HG03378 (cell line): ENCODE measurements around the gene CDC42SE2.
A peak's percentile ranks its signal among the peaks of the same experiment; 100 is the strongest.

ENCODE experiments used
- ATAC-seq: cut with Tn5 transposase; IDR thresholded peaks from one replicate; pipeline ENCODE4 v1.9.1; 2021; ENCODE audit warnings: mild to moderate bottlenecking, moderate library complexity; ENCODE audit not compliant: unreplicated experiment

CDC42SE2 gene

DNA sequence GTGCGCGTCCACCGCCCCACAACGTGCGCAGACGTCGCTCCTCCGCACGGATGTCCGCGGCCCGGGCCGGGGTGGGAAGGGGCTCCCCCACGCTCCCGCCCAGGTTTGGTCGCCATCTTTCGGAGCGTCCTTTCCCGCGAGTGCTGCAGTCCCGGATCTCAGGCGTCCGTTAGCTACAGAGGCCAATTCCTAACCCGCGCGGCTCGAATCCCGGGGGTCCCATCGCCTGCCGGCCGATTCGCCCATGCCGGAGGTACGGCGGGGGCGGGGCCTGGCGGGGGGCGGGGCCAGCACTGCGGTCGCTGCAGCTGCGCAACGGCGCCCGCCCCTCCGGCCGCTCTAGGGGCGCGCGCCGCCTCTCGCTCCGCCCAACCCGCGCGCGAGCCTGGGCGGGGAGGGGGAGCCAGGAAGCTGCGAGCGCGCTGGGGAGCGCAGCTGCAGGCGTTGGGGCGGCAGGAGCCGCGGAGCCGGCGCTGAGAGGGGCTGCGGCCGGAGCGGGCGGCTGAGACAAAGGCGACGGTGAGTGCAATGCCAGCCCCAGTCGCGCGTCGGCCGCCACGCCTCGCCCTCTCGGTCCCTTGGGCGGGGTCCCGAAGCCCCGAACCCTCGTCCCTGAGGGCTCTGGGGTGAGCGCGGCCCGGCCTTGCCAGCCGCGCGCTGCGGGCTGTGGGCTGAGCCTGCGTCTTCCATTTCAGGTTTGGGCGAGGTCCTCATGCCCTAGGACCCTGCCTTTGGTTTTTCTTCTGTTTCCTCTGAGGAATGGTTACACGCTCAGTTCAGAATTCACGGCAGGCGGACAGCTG lies at the start of gene CDC42SE2:
Gene CDC42SE2 (plus strand): TSS at position 406 of the 803 bp plus-strand sequence. CDS start 95,441 bp downstream, outside the sequence.
- ATAC-seq: peak; percentile 42

GRCh38 chr5:131214609-131215227 lies 49.1 kb upstream of the CDC42SE2 start:
- ATAC-seq: no peak

DNA sequence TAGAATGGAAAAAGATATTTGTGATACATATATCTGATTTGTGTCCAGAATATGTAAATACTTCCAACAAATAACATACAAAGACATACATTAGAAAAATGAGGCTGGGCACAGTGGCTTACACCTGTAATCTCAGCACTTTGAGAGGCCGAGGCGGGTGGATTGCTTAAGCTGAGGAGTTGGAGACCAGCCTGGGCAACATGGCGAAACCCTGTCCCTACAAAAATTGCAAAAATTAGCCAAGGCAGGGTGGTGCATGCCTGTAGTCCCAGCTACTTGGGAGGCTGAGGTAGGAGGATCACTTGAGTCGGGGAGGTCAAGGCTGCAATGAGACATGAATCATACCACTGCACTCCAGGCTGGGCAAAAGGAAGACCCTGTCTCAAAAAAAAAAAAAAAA lies 46.1 kb upstream of the CDC42SE2 start:
- no peak for ATAC-seq

DNA sequence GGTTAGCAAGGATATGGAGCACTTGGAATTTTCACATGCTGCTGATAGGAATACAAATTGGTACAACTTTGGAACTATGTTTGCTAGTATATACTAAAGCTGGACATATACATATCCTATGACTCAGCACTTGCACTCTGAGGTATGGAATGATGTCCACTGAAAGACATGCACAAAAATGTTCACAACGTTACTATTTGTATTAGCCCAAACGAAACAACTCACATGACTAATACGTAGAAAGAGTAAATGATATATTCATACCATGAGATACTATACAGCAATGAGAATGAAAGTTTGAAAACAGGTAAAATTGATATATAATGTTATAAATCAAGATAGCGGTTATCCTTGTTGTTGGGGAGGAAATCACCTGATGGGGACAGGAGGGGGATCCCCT lies 45.5 kb upstream of the CDC42SE2 start:
- ATAC-seq: peak; percentile 35

GRCh38 chr5:131220566-131220965 lies 43.3 kb upstream of the CDC42SE2 start:
- ATAC-seq: no peak

DNA sequence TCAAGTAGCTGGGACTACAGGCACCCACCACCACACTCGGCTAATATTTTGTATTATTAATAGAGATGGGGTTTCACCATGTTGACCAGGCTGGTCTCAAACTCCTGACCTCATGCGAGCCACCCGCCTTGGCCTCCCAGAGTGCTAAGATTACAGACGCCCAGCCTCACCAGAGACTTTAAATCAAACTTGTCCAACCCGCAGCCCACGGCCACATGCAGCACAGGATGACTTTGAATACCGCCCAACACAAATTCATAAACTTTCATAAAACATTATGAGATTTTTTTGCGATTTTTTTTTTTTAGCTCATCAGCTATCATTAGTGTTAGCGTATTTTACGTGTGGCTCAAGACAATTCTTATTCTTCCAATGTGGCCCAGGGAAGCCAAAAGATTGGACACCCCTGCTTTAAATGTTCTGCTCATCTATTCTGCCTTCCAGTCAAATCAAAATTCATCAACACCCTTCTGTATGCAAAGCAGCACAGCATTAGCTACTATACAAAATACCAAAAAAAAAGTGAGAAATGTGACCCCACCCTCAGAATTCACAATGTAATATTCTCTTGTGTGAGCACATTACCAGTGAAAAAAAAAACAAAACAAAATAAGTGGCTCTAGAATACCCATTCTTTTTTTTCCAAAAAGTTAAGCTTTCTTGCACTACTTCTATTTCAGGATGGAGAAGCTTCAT lies 42.7 kb upstream of the CDC42SE2 start:
- no peak for ATAC-seq

DNA sequence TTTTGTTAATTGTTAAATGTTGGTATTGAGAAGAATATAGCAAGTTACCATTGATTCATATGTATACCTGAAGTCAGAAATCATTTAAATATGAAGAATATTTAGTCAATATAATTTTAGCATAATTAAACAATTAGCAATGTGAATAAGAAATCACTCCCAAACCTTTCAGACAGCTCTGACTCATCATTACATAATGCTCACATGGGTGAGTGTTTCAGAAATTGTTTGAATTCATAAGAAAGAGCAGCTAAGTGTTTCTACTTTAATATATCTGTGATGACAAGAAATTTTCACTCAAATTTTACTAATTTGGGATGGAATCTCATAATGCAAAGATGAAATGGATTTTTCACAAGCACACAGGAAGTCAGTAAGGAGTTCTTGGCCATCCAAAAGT lies 42.0 kb upstream of the CDC42SE2 start:
- no peak for ATAC-seq

GRCh38 chr5:131222731-131223130 lies 41.1 kb upstream of the CDC42SE2 start:
- ATAC-seq: no peak

- no peak for ATAC-seq
Observed at GRCh38 chr5:131223751-131224386, 40.0 kb upstream of the CDC42SE2 start.

DNA sequence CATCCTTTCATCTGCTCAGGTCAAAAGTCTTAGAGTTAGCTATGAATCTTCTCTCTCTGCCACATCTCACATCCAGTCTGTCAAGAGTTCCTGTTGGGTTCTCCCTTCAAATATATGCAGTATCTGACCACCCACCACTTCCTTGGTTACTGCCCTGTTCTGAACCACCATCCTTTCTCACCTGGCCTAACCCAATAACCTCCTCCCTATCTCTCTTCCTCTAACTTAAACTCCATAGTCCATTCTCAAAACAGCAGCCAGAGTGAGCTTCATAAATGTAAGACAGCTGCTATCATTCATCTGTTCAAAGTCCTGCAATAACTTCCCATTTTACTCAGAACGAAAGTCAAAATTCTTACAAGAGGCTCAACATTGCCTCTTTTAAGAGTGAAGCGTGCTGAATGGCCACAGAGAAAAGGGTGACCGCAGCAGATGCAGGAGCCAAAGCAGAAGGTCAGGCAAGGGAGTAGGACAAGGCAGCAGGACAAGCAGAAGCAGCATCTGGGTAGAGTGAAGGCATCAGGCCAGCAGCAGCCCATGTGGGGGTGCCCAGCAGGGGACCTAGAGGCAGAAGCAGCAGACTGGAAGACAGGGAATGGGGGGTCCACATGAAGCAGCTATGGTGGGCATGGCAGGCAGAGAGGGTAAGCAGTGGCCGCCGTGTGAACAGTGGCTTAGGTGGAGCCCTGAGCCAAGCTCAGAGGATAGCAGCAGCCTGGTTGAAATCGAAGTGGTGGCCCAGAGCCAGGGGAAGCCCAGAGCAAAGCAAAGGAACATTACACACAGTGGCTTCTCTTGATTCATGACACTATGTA lies 39.3 kb upstream of the CDC42SE2 start:
- peak; percentile 91 for ATAC-seq

DNA sequence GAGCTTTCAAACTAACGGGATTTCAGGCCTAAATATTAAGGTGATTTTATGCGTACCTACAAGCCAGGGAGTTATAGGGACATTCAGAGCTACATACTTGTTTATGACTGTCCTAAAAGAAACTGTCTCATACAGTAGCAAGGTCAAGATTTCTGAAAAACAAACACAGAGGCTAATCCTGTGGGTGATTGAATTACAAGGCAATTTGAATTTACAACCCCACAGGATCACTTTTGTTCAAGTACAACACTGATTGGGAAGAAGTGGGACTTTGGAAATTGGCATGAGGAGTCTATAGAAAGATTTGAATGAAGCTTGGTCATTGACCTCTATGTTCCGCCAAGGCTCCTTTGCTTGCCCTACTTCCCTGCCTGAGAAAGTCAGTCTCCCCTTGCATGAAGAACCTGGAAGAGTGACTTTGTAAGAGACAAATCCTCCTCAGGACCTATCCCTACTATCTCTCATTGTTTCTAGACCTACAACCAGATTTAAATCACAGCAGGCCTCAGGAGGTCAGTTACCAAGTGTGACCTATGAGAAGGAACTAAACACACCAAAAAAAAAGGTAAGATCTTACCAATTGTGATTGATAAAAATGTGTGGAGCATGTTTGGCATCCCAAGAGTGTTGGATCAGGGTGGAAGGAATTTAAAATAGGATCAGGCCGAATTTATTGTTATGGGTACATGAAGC lies 38.4 kb upstream of the CDC42SE2 start:
- ATAC-seq: no peak

DNA sequence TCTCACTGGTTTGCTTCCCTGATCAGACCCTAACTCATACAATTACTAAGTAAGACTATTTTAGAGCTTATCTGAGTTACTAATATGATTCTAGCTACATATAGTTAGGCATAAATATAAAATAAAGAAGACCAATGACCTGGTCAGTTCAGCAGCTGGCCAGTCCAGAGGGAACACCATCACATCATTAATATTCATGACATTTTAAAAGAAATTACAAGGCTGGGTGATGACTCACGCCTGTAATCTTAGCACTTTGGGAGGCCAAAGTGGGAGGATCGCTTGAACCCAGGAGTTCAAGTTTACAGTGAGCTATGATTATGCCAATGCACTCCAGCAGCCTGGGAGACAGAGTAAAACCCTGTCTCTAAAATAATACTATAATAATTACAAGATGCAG lies 37.0 kb upstream of the CDC42SE2 start:
- no peak for ATAC-seq

DNA sequence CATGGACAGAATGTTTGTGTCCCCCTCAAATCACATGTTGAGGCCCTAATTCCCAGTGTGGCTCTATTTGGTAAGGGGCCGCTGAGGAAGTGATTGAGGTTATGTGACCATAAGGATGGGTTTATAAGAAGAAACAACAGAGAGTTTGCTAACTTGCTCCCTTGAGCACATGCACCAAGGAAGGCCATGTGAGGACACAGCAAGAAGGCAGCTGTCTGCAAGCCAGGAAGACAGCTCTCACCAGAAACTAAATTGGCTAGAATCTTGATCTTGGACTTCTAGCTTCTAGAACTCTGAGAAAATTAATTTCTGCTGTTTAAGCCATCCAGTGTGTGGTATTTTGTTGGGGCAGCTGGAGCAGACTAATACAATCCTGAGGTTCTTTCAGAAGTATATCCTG lies 35.2 kb upstream of the CDC42SE2 start:
- ATAC-seq: no peak

- ATAC-seq: no peak
Observed at GRCh38 chr5:131229623-131230022, 34.2 kb upstream of the CDC42SE2 start.

GRCh38 chr5:131230406-131230805 lies 33.4 kb upstream of the CDC42SE2 start:
- peak; percentile 67 for ATAC-seq

GRCh38 chr5:131239686-131240085 lies 24.2 kb upstream of the CDC42SE2 start:
- no peak for ATAC-seq

GRCh38 chr5:131242728-131243255 lies 21.1 kb upstream of the CDC42SE2 start:
- no peak for ATAC-seq

DNA sequence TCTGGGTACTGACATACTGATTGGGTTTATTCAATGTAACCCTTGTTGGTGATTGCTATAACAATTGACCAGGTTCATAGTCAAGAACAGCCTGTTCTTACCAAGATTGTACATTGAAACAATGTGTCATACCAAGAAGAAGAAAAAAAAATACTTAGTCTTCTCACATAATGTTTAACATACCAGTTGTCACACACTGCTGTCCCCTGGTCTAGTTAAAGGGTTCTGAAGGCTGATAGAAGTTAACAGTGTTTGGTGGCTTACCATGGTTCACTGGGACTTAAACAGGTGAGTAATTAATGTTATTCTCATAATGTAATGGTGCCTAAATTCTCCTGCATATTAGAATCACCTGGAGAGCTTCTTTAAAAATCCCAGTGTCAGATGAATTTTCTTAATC lies 18.5 kb upstream of the CDC42SE2 start:
- ATAC-seq: peak; percentile 63

- no peak for ATAC-seq
Observed at GRCh38 chr5:131245948-131246347, 17.9 kb upstream of the CDC42SE2 start.

- no peak for ATAC-seq
Observed at GRCh38 chr5:131246504-131246903, 17.3 kb upstream of the CDC42SE2 start.
